RKO (cell line): ENCODE measurements around the gene SERPINI2.

Experiments
- DNase-seq: peaks from one replicate; pipeline ENCODE4 v3.0.0-alpha.2; 2016; ENCODE audit warnings: low spot score

Gene SERPINI2

GRCh38 chr3:167473863-167474262 is at the start of gene SERPINI2:
TSS of gene SERPINI2 (minus strand) at chr3:167474042. CDS start at chr3:167471834, 2,208 bp downstream.
- no peak for DNase-seq

- DNase-seq: no peak
Observed at GRCh38 chr3:167521006-167521355, 47.1 kb upstream of the SERPINI2 start.

GRCh38 chr3:167520266-167521005 is 46.6 kb upstream of the SERPINI2 start:
- DNase-seq: no peak

GRCh38 chr3:167507954-167508353 is 34.1 kb upstream of the SERPINI2 start:
- no peak for DNase-seq

- DNase-seq: no peak
Observed at GRCh38 chr3:167502401-167502800, 28.6 kb upstream of the SERPINI2 start.

GRCh38 chr3:167501941-167502340 is 28.1 kb upstream of the SERPINI2 start:
- no peak for DNase-seq

- DNase-seq: no peak
Observed at GRCh38 chr3:167497903-167498302, 24.1 kb upstream of the SERPINI2 start.

GRCh38 chr3:167493244-167493643 is 19.4 kb upstream of the SERPINI2 start:
- DNase-seq: peak; percentile 16

GRCh38 chr3:167491621-167492020 is 17.8 kb upstream of the SERPINI2 start:
- DNase-seq: no peak

GRCh38 chr3:167489571-167489970 is 15.7 kb upstream of the SERPINI2 start:
- no peak for DNase-seq

GRCh38 chr3:167487556-167487955 is 13.7 kb upstream of the SERPINI2 start:
- DNase-seq: no peak

- no peak for DNase-seq
Observed at GRCh38 chr3:167484551-167484950, 10.7 kb upstream of the SERPINI2 start.

- DNase-seq: no peak
Observed at GRCh38 chr3:167483708-167484475, 10.1 kb upstream of the SERPINI2 start.

GRCh38 chr3:167481164-167481563 is 7.3 kb upstream of the SERPINI2 start:
- DNase-seq: no peak

- DNase-seq: no peak
Observed at GRCh38 chr3:167480748-167481147, 6.9 kb upstream of the SERPINI2 start.

GRCh38 chr3:167469381-167469780 is 4.5 kb downstream of the SERPINI2 start:
- DNase-seq: no peak

- no peak for DNase-seq
Observed at GRCh38 chr3:167467848-167468611, 5.8 kb downstream of the SERPINI2 start.

- no peak for DNase-seq
Observed at GRCh38 chr3:167466966-167467365, 6.9 kb downstream of the SERPINI2 start.

- no peak for DNase-seq
Observed at GRCh38 chr3:167456157-167456799, 17.6 kb downstream of the SERPINI2 start.

- no peak for DNase-seq
Observed at GRCh38 chr3:167453815-167454214, 20.0 kb downstream of the SERPINI2 start.

GRCh38 chr3:167451282-167451681 is 22.6 kb downstream of the SERPINI2 start:
- DNase-seq: peak; percentile 5

GRCh38 chr3:167450675-167451074 is 23.2 kb downstream of the SERPINI2 start:
- no peak for DNase-seq
